GM21529 (cell line): ENCODE measurements around the gene MTA3.

Source experiments
- ATAC-seq: cut with Tn5 transposase; IDR thresholded peaks from one replicate; pipeline ENCODE4 v1.9.1; 2021; ENCODE audit not compliant: unreplicated experiment

Gene MTA3

DNA sequence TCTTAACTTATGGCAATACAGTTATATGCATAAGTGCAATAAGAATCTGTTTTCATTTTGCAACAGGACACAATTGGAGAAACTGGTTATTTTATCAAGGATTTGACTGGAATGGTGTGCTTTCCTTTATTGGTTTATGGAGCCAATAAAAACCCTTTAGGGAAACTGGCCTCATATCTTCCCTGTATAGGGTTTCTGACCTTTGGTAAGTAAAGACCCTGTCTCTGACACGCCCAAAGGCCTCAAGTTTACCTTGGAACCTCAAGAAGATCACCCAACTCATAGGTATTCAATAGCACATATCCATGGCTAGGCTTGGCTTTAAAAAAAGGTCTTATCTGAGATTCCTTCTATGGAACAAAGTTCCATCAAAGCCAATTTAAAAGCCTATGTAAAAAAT lies 212.7 kb downstream of the MTA3 start:
- no peak for ATAC-seq

DNA sequence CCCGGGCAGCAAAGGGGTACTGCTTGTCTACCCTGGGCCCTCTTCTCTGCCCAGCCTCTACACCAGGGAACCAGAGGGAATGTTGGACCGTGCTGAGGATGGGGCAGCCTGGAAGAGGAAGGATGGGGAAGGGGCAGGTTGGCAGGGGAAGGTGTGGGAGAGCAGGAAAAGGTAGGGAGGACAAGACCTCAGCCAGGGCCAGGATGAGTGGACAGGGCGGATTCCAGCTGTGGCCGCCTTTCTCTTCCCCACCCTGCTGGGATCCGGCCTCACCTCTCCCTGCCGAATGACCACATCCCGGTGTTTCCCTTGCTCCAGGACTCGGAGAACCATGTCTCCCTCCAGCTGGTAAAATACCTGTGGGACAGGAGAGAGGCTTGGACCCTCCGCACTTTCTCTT lies 215.1 kb downstream of the MTA3 start:
- ATAC-seq, result no peak

DNA sequence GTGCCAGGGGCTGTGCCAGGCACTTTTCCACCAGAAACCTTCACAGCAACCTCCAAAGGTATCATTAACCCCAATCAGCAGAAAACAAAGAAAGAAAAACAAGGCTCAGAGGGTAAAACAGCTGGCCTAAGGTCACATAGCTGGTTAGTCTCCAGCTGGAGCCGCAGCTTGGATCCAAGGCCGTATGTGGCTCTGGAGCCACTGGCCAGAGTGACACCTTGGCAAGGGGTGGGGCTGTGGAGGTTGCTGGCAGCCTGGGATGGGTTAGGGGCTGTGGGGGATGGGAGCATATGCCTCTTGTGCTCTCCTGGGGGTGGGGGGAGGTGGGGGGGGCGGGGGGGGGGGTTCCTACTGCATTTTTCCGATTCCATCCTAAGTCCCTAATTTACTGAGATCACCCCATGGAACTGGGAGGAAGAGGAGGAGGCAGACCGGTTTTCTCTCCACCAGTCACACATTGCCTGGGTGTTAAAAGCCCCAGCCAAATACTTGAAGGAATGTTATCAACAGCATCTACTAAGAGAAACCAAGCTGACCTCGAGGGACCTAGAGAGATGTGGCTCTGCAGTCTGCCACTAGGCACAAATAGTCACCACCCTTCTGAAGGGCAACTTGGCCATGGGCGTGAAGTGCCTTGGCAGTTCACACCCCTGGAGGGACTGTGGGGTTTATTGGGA lies 215.9 kb downstream of the MTA3 start:
- no peak for ATAC-seq

DNA sequence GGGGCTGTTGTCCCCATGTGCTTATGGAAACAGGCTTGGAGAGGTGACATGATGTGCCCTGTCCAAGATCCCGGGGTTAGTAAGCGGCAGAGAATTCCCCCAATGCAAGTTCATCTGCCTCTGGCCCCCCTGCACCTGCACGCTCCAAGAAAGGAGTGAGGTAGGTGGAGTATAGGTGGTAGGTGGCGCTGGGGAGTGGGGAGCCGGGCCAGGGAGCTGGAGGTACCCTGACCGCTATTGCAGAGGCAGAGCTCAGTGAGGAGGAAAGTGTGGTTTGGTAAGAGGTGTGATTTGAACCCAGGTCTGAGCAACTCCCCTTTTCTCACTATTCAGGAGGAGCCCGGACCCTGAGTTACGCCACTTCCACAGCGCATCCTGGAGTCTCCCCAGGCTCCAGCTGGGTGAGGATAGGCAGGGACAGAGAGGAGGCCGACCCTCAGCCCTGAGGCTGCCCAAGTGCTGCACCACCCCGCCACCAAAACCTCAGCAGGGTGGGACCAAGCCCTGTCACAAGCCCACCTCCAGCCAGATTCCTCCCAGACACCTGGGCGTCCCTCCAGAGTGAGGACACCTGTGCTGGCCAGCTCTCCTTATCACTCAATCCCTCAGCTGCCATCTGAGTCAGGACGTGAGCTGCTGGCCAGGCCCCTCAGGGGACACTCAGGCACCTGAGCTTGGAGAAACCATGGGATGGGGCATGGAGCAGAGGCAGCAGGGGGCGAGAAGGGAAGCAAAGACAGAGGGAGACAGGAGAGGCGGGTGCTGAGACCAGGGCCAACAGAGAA lies 218.3 kb downstream of the MTA3 start:
- no peak for ATAC-seq

DNA sequence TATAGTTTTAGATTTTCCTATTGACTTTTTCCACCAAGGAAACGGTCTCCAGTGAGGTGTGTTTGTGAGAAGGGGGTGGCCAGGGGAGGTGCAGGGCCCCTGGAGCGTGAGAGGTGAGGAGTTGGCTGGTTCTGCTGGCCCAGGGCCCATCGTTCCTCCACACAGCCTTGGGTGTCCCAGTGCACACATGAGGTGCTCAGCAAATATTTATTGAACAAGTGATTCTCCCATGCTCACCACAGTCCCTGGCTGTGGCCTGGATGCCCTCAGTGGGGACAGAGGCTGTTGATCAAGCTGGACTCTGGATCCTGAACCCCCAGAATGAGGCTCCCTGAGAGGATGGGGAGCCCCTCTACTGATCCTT lies 219.0 kb downstream of the MTA3 start:
- ATAC-seq, result no peak

DNA sequence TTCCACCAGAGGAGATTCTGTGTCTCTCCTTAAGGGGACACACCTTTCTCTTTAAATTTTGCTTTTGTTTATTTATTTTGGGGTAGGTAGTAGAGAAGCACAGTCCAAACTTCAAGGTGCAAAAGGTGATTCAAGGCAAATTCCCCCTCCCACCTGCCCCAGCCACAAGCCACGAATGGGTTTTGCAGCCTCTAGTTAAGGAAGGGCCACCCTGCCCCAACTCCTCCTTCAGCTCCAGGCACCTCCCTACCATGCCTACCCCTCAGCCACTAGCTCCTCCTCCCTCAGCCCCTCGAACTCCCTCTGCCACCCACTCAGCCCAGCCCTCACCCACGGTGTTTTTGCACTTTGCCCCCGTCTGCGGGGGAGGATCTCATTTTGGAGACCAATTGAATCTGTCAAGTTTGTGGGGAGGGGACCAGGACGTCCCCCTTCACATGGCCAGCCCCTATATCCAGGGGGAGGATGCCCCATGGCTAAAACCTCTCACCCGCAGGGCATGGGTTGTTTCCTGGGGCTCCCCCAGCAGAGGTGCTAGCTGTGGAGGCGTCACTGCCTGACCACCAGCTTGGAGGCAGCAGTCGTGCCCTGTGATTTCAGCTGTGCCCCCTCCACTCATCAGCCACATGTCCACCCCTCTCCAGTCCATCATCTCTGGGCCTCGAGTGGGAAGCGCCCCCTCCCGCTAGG lies 219.5 kb downstream of the MTA3 start:
- no peak for ATAC-seq

DNA sequence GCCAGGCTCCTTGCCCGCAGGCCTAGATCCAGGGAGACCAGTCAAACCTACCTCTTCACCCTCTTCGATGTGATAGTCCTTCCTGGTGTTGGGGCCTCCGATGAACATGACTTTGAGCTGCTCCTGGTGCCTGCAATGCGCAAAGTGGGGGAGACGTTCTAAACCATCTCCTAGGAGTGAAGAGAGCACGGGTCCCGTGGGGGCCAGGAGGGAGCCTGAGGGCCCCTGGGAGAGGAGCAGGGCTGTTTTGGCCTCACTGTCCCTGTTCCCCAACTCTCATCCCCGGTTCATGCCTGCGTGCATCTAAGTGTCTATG lies 220.0 kb downstream of the MTA3 start:
- no peak for ATAC-seq

DNA sequence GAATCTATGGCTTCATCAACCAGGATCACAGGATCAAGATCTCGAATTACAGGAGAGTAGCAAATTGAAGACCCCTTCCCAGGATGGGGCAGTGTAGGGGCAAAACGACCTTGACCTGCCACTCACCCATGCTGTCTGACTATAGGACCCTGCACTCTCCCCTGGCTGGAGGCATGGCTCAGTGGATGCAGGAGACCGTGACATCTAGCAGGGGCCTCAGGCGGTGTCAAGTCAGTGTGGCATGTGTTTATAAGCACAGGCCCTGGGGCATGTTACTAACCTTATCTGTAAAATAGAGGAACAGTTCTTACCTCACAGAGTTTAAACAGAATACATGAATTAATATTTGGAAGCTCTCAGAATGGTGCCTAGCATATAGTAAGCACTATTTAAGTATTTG lies 220.4 kb downstream of the MTA3 start:
- no peak for ATAC-seq

DNA sequence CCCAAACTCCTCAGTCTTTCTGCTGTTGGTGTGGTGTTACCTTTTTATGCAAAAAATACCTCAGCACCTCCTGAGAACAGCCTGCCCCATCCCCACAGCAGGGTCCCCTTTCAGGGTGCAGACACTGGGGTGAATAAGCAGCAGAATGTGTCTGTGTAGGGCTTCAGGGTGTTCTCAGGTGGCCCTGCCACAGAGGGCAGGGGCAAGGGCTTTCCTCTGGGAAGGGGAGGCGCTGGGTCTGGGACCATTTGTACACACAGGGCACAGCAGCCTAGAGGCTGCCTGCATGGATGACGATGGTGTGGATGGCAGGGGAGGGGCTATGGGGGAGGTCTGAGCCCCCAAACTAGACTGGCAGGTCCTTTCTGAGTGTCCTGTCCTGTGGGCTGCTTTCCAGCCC lies 221.3 kb downstream of the MTA3 start:
- no peak for ATAC-seq

DNA sequence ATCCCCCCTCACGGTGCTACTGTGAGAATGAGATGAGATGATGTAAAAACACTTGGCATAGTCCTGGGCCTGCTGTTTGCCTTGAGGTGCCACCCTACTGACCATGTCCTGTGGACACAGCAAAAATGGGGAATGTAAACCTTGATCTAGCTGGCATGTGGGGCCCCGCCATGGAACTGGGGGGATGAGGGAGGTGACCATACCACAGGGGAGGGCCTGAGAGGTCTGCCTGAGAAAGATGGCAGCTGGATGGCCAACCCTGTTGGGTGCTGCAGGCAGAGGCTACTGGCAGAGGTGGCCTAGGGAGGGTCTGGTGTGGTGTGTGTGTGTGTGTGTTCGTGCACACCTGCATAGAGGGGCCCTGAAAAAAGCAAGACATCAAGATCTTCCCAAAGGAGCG lies 223.2 kb downstream of the MTA3 start:
- ATAC-seq, result no peak

DNA sequence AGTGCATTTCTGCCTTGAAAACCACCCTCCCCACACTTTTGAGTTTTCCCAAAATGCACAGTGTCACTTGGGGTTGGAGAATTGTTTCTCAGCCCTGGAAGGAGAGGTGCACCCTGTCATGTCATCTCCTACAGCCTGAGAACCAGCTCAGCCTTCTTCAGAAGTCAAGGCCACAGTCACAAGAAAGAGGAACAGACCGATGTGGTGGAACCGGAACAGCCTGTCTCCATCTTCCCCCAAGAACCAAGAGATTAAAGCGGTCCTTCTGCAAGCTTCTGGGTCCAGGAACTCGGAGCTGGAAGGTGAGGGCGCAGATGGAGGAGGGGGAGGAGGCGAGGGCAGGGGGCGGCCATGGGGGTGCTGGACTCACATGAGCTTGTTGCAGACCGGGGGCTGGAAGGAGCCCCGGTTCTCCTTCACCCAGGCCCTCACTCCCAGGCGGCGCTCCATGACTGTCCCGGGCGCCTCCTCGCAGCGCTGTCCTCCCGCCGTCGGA lies 223.7 kb downstream of the MTA3 start:
- ATAC-seq, result peak; percentile 24

DNA sequence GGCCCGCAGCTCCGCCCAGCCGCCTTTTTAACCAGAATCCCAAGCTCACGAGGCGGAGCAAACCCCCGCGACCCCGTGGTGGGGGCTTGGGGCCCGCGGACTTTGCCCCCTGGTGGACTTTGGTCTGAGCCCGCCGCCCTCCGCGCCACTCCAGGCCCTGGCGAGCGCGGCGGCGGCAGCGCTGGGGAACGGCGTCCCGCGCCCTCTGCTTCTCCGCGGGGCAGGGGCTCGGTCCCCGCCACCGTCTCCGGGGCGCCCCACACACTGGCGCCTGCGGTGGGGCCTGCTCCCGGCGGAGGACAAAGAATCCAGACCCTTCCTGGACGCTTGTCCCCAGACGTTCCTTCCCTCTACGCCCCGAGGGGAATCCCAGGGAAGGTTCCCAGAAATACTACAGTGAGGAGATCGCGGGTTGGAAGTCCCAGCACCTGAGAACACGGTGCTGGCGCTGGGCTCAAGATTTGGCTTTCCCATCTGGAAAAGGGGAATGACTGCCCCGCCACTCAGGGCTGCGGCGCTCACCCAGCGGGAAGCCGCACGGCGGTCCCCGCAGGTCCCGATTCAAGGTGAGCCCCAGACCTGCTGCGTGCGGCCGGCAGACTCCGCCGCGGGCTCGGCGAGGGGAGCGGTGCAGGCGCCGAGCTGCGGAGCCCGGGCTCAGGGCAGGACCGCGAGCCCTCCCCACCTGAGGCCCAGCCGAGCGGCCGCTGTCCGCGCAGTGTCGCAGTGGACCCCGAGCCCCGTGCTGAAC lies 224.3 kb downstream of the MTA3 start, which contains the start of gene HAAO:
HAAO (minus strand) TSS at position 1 of the 751 bp plus-strand sequence. CDS start 47 bp downstream, outside the sequence.
- ATAC-seq, result peak; percentile 29

DNA sequence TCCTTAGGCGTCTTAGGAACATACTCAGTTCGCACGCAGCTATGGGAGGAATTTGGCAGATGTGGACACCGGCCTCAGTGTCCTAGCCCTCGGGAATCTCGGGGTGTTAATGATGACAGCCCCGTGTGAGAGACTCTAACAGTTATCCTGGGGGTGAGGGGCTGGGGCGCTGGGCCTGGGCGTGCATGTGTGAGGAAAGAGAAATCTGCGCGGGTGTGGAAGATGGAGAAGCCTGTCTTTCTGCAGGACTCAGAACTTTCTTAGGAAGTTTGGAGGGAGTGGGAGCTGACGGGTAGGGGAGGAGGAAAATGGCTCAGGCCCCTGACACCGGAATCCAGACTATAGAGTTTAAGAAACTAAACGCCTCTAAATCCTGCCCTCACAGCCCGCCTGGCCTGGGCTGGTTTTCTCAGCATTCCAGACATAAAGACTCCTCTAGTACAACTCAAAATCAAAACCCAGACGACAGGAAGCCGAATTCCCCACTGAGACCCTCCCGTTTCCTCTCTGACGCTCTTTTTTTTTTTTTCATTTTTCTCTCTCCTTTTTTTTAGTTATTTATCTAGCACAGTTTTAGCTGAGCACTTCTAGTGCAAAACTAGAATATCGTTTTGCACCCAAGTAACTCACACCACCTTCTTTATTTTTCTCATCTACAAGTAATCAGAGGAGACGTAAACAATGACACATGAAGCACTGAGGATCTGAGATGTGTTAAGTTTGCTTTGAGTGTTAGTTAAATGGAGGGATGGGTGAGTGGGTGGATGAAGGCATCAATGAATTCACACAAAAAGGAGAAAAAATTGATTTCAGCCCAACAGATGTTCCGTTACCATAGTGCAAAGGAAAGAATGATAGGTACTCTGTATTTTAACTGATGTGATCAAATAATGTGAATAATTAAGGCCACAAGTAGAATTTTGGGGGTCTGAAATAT lies 225.2 kb downstream of the MTA3 start:
- ATAC-seq, result peak; percentile 1

DNA sequence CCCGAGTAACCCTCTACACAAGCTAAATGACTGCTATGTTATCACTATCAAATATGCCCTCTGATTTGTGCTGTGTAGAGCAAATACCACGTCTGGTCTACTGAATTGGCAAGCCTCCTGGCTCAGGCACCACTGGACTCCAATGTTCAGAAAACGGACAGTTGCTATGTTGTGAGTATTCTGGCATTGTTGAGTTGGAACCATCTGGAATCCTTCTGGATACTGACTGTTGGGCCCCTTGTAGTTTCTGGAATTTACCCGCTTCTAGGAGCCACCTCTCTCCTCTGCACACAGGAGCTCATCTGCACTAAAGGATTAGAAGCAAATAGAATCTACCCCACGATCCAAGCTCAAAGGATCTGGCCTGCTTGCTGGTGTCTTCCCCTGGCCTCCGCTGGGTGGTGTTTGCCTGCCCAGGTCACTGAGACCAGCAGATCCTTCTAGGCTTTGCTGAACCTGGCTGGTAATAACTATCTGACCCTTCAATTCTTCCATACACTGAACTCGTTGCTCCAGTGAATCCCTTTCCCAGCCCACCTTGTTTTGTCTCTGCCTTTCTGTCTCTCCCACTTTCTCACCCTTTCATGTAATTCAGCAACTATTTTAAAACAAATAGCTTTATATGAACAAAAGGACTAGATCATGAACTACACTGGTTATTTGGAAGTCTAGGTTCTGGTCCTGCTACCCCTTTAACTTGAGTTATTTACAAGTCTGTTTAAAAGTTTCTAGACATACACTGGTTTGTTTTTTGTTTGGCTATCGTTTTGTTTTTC lies 226.0 kb downstream of the MTA3 start:
- peak; percentile 17 for ATAC-seq

DNA sequence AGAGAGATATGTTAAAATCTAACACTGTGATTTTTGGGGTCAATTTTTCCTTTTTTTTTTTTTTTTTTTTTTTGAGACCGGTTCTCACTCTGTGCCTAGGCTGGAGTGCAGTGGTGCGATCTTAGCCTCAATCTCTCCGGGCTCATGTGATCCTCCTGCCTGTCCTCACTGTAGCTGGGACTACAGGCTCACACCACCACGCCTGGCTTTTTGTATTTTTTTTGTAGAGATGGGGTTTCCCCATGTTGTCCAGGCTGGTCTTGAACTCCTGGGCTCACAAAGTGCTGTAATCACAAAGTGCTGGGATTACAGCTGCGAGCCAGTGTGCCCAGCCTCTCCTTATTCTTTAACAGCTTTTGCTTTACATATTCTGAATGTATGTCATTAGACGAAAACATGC lies 226.8 kb downstream of the MTA3 start:
- ATAC-seq, result no peak

DNA sequence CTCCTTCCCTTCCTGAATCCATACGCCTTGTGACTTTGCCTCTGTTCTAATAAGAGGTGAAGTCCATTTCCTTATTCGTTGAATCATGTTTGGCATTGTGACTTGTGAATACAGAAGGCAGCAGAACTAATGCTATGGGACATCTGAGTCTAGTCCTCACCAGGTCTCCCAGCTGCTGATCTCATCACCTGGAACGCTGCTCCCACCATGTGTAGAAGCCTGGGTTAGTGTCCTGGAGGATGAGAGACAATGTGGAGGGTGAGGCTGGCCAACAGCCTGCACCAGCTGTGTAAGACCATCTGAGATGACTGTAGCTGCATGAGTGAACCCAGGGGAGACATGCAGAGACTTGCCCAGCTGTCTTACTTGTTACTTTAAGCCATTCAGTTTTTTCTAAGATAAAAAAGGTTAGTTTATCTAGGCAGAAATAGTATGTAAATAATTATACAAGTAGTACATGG lies 227.4 kb downstream of the MTA3 start:
- ATAC-seq, result peak; percentile 38

DNA sequence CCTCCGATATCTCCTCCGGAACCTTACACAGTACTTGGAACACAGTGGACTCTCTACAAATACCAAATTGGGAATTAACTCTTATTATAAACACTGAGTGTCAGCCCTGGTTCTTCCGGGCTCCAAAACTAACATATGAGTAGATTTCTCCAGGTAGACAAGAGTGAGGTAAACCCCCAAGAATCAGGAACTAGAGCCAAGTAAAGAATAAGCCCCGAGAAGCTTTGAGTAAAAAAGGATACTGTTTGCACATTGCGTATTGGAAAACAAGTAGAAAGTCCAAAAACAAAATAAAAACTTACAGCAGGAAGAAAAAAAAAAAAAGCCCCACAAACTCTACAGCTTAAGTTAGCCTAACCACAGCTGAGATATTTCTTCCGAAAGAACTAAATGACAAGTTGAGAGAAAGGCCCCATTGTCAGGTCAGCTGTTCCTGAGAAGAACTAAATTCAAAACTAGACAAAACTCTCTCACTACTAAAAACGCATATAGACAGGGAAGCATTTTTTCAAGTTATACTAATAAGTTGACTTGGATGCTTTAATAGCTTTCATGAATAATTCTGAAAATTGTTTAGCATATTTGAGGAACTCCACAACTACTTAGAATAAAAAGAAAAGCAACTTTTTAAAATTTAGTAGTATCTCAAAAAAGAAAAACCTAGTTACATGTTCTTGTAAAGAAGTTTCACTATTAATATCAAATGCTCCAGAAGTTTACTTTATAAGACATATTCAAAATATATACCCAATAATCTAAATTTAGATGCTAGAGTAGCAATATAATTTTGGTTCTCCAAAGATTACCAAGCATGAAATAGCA lies 228.2 kb downstream of the MTA3 start:
- peak; percentile 46 for ATAC-seq

DNA sequence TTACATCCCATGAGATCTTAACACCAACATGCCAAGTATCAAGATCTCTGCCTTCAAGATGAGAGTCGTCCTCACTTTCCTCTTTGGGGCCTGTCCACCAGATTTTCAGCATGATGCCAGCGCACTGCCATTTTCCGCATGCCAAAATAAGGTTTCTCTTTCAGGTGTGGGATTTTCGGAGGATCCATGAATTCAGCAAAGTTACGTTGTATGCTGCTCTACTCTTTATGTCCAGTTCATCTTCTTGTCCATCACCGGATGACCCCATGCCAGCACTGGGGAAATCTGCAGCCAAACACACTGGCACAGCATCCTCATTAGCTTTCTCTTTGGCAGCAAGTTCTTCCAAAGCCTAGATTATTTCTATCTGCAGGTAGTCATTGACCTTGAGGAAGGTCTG lies 228.8 kb downstream of the MTA3 start:
- ATAC-seq, result no peak
